ENCODE measurements around the gene ZBTB46. TPM values are rescaled to one million over a fixed set of nuclear protein-coding genes. Genes with fewer than 3 reads are reported as not detected.
A peak's percentile ranks its signal among the peaks of the same experiment; 100 is the strongest.

The ZBTB46 gene
- total RNA-seq, 1 donor = 0.36 TPM

DNA sequence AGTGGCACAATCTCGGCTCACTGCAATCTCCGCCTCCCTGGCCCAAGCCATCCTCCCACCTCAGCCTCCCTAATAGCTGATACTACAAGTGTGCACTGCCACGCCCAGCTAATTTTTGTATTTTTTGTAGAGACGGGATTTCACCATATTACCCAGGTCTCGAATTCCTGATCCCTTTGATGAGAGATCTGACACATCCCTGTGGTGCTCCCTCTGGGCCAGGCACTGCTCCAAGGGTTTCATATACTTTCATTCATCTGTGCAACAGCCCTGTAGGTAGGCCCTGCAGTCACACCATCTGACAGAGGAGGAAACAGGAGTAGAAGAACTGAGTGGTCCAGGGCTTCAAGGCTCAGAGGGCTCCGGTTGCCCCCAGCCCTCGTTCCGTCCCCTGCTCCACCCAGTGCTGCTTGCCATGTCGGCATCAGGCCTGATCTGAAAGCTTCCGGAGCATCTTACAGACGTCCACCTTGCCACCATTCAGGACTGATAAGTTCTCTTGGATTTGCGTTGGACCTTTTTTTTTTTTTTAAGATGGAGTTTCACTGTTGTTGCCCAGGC is 119.9 kb downstream of the ZBTB46 start:
- TF ChIP-seq, protein P1, sequence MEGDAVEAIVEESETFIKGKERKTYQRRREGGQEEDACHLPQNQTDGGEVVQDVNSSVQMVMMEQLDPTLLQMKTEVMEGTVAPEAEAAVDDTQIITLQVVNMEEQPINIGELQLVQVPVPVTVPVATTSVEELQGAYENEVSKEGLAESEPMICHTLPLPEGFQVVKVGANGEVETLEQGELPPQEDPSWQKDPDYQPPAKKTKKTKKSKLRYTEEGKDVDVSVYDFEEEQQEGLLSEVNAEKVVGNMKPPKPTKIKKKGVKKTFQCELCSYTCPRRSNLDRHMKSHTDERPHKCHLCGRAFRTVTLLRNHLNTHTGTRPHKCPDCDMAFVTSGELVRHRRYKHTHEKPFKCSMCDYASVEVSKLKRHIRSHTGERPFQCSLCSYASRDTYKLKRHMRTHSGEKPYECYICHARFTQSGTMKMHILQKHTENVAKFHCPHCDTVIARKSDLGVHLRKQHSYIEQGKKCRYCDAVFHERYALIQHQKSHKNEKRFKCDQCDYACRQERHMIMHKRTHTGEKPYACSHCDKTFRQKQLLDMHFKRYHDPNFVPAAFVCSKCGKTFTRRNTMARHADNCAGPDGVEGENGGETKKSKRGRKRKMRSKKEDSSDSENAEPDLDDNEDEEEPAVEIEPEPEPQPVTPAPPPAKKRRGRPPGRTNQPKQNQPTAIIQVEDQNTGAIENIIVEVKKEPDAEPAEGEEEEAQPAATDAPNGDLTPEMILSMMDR (IDR thresholded peaks at IDR 0.05; ENCODE audit: extremely low read depth, low read depth, low read length) = no peak
- Histone ChIP-seq H4K20me1 (ENCODE audit: insufficient read depth, low read length) (peaks cover 14% of the 10 kb centered on the region), H3K4me1 (ENCODE audit: insufficient read depth, low read length) (peaks cover 17% of the 10 kb centered on the region), H3K4me3 (ENCODE audit: insufficient read depth, low read length) (no peak overlapping the region), H3K36me3 (ENCODE audit: insufficient read depth, low read length) (peaks cover 47% of the 10 kb centered on the region), H3K4me2 (ENCODE audit: insufficient read depth, low read length) (no peak overlapping the region), H3K27me3 (ENCODE audit: insufficient read depth, low read length) (no peaks in the 10 kb centered on the region), H3K9me3 (ENCODE audit: low read depth, low read length) (peaks cover 3% of the 10 kb centered on the region), H2AFZ (ENCODE audit: low read length) (no peak overlapping the region), H3K27ac (ENCODE audit: low read depth, low read length) (no peak overlapping the region), H3K79me2 (ENCODE audit: insufficient read depth, low read length) (peaks cover 97% of the 10 kb centered on the region)
- DNase-seq (ENCODE audit: insufficient read length, low spot score, missing footprints) = peak; percentile 41

DNA sequence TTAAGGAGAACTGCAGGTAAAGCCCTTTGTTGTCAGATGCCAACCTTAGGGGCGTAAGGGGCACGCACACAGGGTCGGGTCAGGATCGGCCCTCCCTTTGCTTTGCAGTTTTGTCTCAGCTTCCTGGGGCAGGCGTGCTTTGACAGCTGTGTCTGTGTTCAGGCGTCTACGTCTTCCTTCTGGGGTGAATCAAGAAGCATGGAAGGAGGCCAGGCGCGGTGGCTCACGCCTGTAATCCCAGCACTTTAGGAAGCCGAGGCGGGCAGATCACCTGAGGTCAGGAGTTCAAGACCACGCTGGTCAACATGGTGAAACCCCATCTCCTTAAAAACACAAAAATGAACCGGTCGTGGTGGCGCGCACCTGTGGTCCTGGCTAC is 121.9 kb downstream of the ZBTB46 start:
- Histone ChIP-seq H3K9me3 (ENCODE audit: low read depth, low read length) (no peaks in the 10 kb centered on the region), H2AFZ (ENCODE audit: low read length) (no peak overlapping the region), H3K27me3 (ENCODE audit: insufficient read depth, low read length) (no peaks in the 10 kb centered on the region), H3K4me1 (ENCODE audit: insufficient read depth, low read length) (peaks cover 18% of the 10 kb centered on the region), H3K4me3 (ENCODE audit: insufficient read depth, low read length) (peak overlapping the region; percentile 87), H3K27ac (ENCODE audit: low read depth, low read length) (no peak overlapping the region), H3K79me2 (ENCODE audit: insufficient read depth, low read length) (peaks cover 97% of the 10 kb centered on the region), H3K4me2 (ENCODE audit: insufficient read depth, low read length) (peak overlapping the region; percentile 85), H4K20me1 (ENCODE audit: insufficient read depth, low read length) (peaks cover 14% of the 10 kb centered on the region), H3K36me3 (ENCODE audit: insufficient read depth, low read length) (peaks cover 56% of the 10 kb centered on the region)
- TF ChIP-seq, protein P1 (IDR thresholded peaks at IDR 0.05; ENCODE audit: extremely low read depth, low read depth, low read length) = no peak
- peak; percentile 51 for DNase-seq (ENCODE audit: insufficient read length, low spot score, missing footprints)

DNA sequence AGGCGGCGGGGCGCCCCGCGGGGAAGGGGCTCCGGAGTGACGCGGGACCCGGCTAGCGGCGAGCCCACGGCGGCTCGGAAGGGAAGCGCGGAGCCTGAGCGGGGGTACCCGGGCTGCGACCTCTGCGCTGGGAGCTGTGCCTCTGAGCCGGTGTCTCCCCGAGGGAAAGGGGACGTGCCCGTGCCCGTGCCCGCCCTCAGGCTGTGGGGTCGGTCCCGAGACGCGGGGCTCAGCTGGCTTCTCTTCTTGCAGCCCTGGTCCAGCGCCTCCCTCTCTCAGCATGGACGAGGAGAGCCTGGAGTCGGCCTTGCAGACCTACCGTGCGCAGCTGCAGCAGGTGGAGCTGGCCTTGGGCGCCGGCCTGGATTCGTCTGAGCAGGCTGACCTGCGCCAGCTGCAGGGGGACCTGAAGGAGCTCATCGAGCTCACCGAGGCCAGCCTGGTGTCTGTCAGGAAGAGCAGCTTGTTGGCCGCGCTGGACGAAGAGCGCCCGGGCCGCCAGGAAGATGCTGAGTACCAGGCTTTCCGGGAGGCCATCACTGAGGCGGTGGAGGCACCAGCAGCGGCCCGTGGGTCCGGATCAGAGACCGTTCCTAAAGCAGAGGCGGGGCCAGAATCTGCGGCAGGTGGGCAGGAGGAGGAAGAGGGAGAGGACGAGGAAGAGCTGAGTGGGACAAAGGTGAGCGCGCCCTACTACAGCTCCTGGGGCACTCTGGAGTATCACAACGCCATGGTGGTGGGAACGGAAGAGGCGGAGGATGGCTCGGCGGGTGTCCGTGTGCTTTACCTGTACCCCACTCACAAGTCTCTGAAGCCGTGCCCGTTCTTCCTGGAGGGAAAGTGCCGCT is 122.5 kb downstream of the ZBTB46 start:
- TF ChIP-seq, protein P1 (IDR thresholded peaks at IDR 0.05; ENCODE audit: extremely low read depth, low read depth, low read length) = no peak
- H3K4me2 ChIP-seq (ENCODE audit: insufficient read depth, low read length) = peak overlapping the region; percentile 85
- H3K4me1 ChIP-seq (ENCODE audit: insufficient read depth, low read length) = peaks cover 18% of the 10 kb centered on the region
- peak; percentile 87 for DNase-seq (ENCODE audit: insufficient read length, low spot score, missing footprints)
- H3K27ac ChIP-seq (ENCODE audit: low read depth, low read length) = peak overlapping the region; percentile 56
- peaks cover 54% of the 10 kb centered on the region for H3K36me3 ChIP-seq (ENCODE audit: insufficient read depth, low read length)
- peak overlapping the region; percentile 87 for H3K4me3 ChIP-seq (ENCODE audit: insufficient read depth, low read length)
- peaks cover 94% of the 10 kb centered on the region for H3K79me2 ChIP-seq (ENCODE audit: insufficient read depth, low read length)
- H3K9me3 ChIP-seq (ENCODE audit: low read depth, low read length) = no peaks in the 10 kb centered on the region
- no peak overlapping the region for H2AFZ ChIP-seq (ENCODE audit: low read length)
- no peaks in the 10 kb centered on the region for H3K27me3 ChIP-seq (ENCODE audit: insufficient read depth, low read length)
- H4K20me1 ChIP-seq (ENCODE audit: insufficient read depth, low read length) = peaks cover 14% of the 10 kb centered on the region
